Measurements from ENCODE around the gene CAMKK2. TPM values are rescaled to one million over a fixed set of nuclear protein-coding genes. Genes with fewer than 3 reads are reported as not detected.

CAMKK2 gene
- total RNA-seq, 1 experiment from 2014 or later: 24.7 TPM

- H3T11ph ChIP-seq (ENCODE audit: low read length): no peak overlapping the region
- no peak overlapping the region for H3K4me3 Mint-ChIP-seq
- no peak overlapping the region for H2BK12ac ChIP-seq (ENCODE audit: insufficient read length, low read depth, low read length)
- peak; percentile 24; the same call in 1 of the 3 replicates for TF ChIP-seq CTCF (conservative IDR thresholded peaks at IDR 0.05)
- peak; percentile 74 for DNase-seq
- H3K23ac ChIP-seq (ENCODE audit: insufficient read length, low read depth, low read length): no peak overlapping the region
- no peak overlapping the region for H3K56ac ChIP-seq (ENCODE audit: insufficient read length, low read depth, low read length)
- H2BK5ac ChIP-seq (ENCODE audit: insufficient read length, low read length): no peak overlapping the region
- no peak overlapping the region for H3K27ac ChIP-seq (ENCODE audit: insufficient read length, low read depth, low read length)
- H3K4me1 ChIP-seq (ENCODE audit: insufficient read depth, low read length): peaks cover 3% of the 10 kb centered on the region; the same call in 1 of the 2 replicates
- H3K27ac Mint-ChIP-seq: peak overlapping the region; percentile 80 to 96 (median 95)
- H3K9me3 Mint-ChIP-seq: no peaks in the 10 kb centered on the region
- no peak overlapping the region for H3K18ac ChIP-seq (ENCODE audit: insufficient read length, low read depth, low read length)
- no peaks in the 10 kb centered on the region for H4K20me1 ChIP-seq (ENCODE audit: control insufficient read depth, insufficient read depth, insufficient read length)
- no peak overlapping the region for H2AK5ac ChIP-seq (ENCODE audit: insufficient read length, low read length)
- peaks cover 25 to 40% of the 10 kb centered on the region in 2 experiments for H3K4me1 Mint-ChIP-seq
- H3K36me3 Mint-ChIP-seq (ENCODE audit: insufficient read depth in 1 of 3, low read depth in 3 of 3): peaks cover 13 to 26% (median 18%) of the 10 kb centered on the region in 3 experiments; a peak in 6 of 7 replicates
- H4K91ac ChIP-seq (ENCODE audit: insufficient read length, low read depth, low read length): no peak overlapping the region
- no peaks in the 10 kb centered on the region for H3K27me3 Mint-ChIP-seq (ENCODE audit: low read depth)
- H2BK15ac ChIP-seq (ENCODE audit: low read depth, low read length): no peak overlapping the region
- no peak overlapping the region for H3K4me2 ChIP-seq (ENCODE audit: insufficient read depth, insufficient read length, low read length)
- no peaks in the 10 kb centered on the region for H3K27me3 ChIP-seq (ENCODE audit: insufficient read depth, low read length)
- H3K9ac ChIP-seq (ENCODE audit: extremely low read depth, insufficient read length, low read length): no peak overlapping the region
- no peak overlapping the region for H4K8ac ChIP-seq (replicated peaks; ENCODE audit: insufficient read length, low read depth, low read length)
- no peaks in the 10 kb centered on the region for H3K9me3 ChIP-seq (ENCODE audit: control insufficient read depth, low read depth, low read length)
- H3K14ac ChIP-seq (ENCODE audit: insufficient read depth, low read length): no peak overlapping the region
- H2AFZ ChIP-seq (ENCODE audit: low read length): no peak overlapping the region
- no peaks in the 10 kb centered on the region for H3K79me1 ChIP-seq (ENCODE audit: insufficient read depth, low read depth, low read length, poor library complexity, severe bottlenecking)
- no peak overlapping the region for H4K5ac ChIP-seq (ENCODE audit: insufficient read length, low read depth, low read length)
- H3K79me2 ChIP-seq (ENCODE audit: insufficient read depth, low read length): no peaks in the 10 kb centered on the region
- no peak overlapping the region for H2BK20ac ChIP-seq (ENCODE audit: low read depth, low read length, poor library complexity, severe bottlenecking)
- no peak overlapping the region for H2BK120ac ChIP-seq (ENCODE audit: low read depth, low read length, poor library complexity, severe bottlenecking)
- WGBS (ENCODE audit: extremely low coverage, insufficient read length, low lambda C conversion rate): no CpG with 5 or more reads among the region's 7 CpGs
- H3K4ac ChIP-seq (ENCODE audit: low read depth, low read length): no peak overlapping the region
- no peaks in the 10 kb centered on the region for H3K23me2 ChIP-seq (ENCODE audit: insufficient read length, low read depth, low read length, poor library complexity, severe bottlenecking)
Measured at GRCh38 chr12:121238604-121239350, 57.7 kb downstream of the CAMKK2 start.
